SK-N-MC (cell line): ENCODE data around the gene ERG28.
"Not testable (repeated sequence)": the region's sequence is repeated elsewhere in the genome, so short reads cannot be mapped to it uniquely, and the experiment has no call there.

Experiments
- DNase-seq: peaks from one replicate; pipeline ENCODE4 v3.0.0-alpha.2; 2011; ENCODE audit warnings: low read depth, low spot score
- H3K27ac ChIP-seq: fragments of 200-600 bp; sonication (generic); 2 replicates; pipeline ENCODE4 v1.5.1; 2016; ENCODE audit warnings: mixed run types
- H3K36me3 ChIP-seq: fragments of 200-600 bp; sonication (generic); 2 replicates; pipeline ENCODE4 v1.6.1; 2017; ENCODE audit warnings: antibody characterized with exemption, low read length, mixed read lengths; ENCODE audit not compliant: insufficient read depth
- H3K4me3 ChIP-seq: fragments of 200-600 bp; sonication (generic); 2 replicates; pipeline ENCODE4 v1.5.1; 2016
- H3K9ac ChIP-seq: fragments of 200-600 bp; sonication (generic); 2 replicates; pipeline ENCODE4 v1.8.0; 2017; ENCODE audit warnings: mixed run types, mixed read lengths; ENCODE audit not compliant: insufficient read length
- H3K9me3 ChIP-seq: fragments of 200-600 bp; sonication (generic); 2 replicates; pipeline ENCODE4 v1.6.1; 2017; ENCODE audit warnings: low read depth, mild to moderate bottlenecking, antibody characterized with exemption, low read length, moderate library complexity, mixed read lengths
- EZH2 ChIP-seq: fragments of 200-600 bp; sonication (generic); IDR thresholded peaks from one replicate; pipeline ENCODE4 v1.6.1; 2017; ENCODE audit warnings: antibody characterized with exemption
- FOXP2 ChIP-seq: optimal IDR thresholded peaks from 2 replicates; pipeline ENCODE3; 2011; ENCODE audit warnings: mild to moderate bottlenecking, moderate library complexity; ENCODE audit not compliant: insufficient read depth; ENCODE audit errors: extremely low read length, control extremely low read depth
- POLR2AphosphoS5 ChIP-seq: IDR thresholded peaks from 2 replicates; pipeline ENCODE4 v1.6.1; 2012; ENCODE audit warnings: mild to moderate bottlenecking, low read depth, low read length, borderline replicate concordance

The ERG28 gene

GRCh38 chr14:75697918-75698317 is 37.2 kb upstream of the ERG28 start:
- TF ChIP-seq POLR2AphosphoS5 = no peak
- no peak for TF ChIP-seq EZH2
- no peak for TF ChIP-seq FOXP2
- H3K9ac ChIP-seq = no peak overlapping the region
- H3K9me3 ChIP-seq = no peaks in the 10 kb centered on the region
- H3K4me3 ChIP-seq = no peak overlapping the region
- no peak for DNase-seq
- H3K27ac ChIP-seq = no peak overlapping the region
- peaks cover 48% of the 10 kb centered on the region for H3K36me3 ChIP-seq

- Histone ChIP-seq H3K4me3 (no peak overlapping the region), H3K9ac (no peak overlapping the region), H3K9me3 (no peaks in the 10 kb centered on the region), H3K27ac (no peak overlapping the region), H3K36me3 (peaks cover 49% of the 10 kb centered on the region)
- TF ChIP-seq EZH2 = no peak
- TF ChIP-seq POLR2AphosphoS5 = no peak
- no peak for TF ChIP-seq FOXP2
- no peak for DNase-seq
These were observed 36.7 kb upstream of the ERG28 start for GRCh38 chr14:75697386-75697785.

DNA sequence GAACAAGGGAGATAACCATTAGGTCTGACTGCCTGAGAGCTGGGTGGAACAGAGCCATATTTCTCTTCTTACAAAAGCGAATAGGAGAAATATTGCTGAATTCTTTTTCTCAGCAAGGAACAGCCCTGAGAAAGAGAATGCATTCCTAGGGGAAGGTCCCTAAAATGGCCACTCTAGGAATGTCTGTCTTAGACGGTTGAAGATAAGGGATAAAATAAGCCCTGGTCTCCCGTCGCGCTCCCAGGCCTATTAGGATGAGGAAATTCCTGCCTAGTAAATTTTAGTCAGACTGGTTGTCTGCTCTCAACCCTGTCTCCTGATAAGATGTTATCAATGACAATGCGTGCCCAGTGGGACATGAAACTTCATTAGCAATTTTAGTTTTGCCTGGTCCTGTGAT is 34.3 kb upstream of the ERG28 start:
- H3K36me3 ChIP-seq = peaks cover 52% of the 10 kb centered on the region
- not testable (repeated sequence) for DNase-seq, H3K27ac ChIP-seq, H3K9me3 ChIP-seq, H3K4me3 ChIP-seq, H3K9ac ChIP-seq

GRCh38 chr14:75690010-75690409 is 29.3 kb upstream of the ERG28 start:
- Histone ChIP-seq H3K27ac (no peak overlapping the region), H3K9ac (no peak overlapping the region), H3K9me3 (no peaks in the 10 kb centered on the region), H3K36me3 (peaks cover 51% of the 10 kb centered on the region), H3K4me3 (no peak overlapping the region)
- no peak for DNase-seq
- no peak for TF ChIP-seq FOXP2
- no peak for TF ChIP-seq EZH2
- TF ChIP-seq POLR2AphosphoS5 = no peak

- H3K4me3 ChIP-seq = no peak overlapping the region
- H3K36me3 ChIP-seq = peaks cover 56% of the 10 kb centered on the region
- H3K9me3 ChIP-seq = no peaks in the 10 kb centered on the region
- H3K27ac ChIP-seq = no peak overlapping the region
- no peak overlapping the region for H3K9ac ChIP-seq
- no peak for DNase-seq
- TF ChIP-seq FOXP2 = no peak
- TF ChIP-seq POLR2AphosphoS5 = no peak
- no peak for TF ChIP-seq EZH2
These were observed 28.3 kb upstream of the ERG28 start for GRCh38 chr14:75689012-75689411.

- Histone ChIP-seq H3K36me3 (peaks cover 53% of the 10 kb centered on the region), H3K27ac (no peak overlapping the region), H3K9ac (no peak overlapping the region), H3K4me3 (no peak overlapping the region), H3K9me3 (no peaks in the 10 kb centered on the region)
- TF ChIP-seq EZH2 = no peak
- no peak for TF ChIP-seq POLR2AphosphoS5
- TF ChIP-seq FOXP2 = no peak
- no peak for DNase-seq
These were observed 25.2 kb upstream of the ERG28 start for GRCh38 chr14:75685910-75686309.

DNA sequence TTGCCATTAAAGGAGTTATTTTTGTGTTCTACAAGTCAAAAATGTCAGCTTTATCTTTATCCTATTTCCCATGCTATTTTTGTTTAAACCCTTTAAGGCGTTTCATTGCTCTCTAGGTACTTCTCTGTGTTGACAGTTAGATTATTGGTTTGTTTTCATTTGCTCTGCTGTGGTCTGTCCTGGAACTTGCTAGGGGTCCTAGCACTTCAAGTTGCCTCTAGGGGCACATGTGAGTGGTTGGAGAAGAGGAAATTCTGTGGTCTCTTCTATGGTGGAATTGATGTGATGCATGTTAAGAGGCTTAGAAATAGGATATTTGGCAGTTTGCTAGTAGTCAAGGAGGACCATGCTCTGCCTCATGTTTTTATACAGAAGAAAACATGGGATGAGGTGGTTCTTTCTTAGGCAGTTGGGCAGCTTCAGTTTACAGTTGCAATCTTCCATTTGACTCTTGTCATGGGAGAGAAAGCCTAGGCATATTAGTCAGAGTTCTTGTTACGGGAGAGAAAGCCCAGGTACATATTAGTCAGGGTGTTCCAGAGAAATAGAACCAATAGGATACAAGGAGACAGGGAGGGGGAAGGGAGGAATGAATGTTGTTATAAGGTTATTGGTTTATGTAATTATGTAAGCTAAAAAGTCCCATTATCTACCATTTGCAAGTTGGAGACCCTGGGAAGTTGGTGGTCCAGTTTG is 14.7 kb upstream of the ERG28 start:
- no peak for DNase-seq
- no peaks in the 10 kb centered on the region for H3K9me3 ChIP-seq
- no peak overlapping the region for H3K4me3 ChIP-seq
- H3K36me3 ChIP-seq = peaks cover 39% of the 10 kb centered on the region
- no peak overlapping the region for H3K9ac ChIP-seq
- no peak overlapping the region for H3K27ac ChIP-seq
- TF ChIP-seq POLR2AphosphoS5 = no peak
- TF ChIP-seq EZH2 = no peak
- no peak for TF ChIP-seq FOXP2

DNA sequence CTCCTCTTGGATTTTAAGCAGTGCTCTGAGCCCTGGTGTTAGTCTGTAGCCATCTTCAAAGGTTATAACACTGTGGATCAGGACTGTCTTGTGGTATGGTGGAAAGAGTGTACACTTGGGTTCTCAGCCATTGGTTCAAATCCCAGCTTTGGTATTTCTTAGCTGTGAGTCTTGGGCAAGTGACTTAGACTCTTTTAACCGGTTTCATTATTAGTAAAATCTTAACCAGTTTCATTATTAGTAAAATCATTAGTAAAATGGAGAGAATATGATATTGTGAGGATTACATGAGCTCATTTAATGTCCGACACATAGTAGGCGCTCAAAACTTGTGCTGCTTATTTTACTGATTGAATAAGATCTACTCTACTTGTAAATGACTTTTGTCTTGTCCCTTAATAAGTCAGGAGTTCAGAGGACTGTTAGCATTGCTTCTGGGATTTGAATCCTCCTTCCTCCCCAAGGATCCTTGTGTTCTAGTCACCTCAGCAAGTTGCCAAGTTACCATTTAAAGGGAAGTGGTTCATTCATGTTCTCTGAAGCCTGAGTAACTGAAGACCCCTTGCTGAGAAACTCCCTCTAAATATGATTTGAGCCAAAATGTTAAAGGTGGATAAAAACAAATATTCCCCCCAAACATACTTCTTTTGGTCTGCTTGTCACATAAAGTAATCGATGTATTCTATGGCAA is 12.8 kb upstream of the ERG28 start:
- no peak for DNase-seq
- Histone ChIP-seq H3K27ac (no peak overlapping the region), H3K9me3 (no peaks in the 10 kb centered on the region)

More for the DNA sequence above, 12.8 kb upstream of the ERG28 start:
- Histone ChIP-seq H3K36me3 (peaks cover 49% of the 10 kb centered on the region), H3K4me3 (no peak overlapping the region), H3K9ac (no peak overlapping the region)
- no peak for TF ChIP-seq POLR2AphosphoS5
- TF ChIP-seq EZH2 = no peak
- TF ChIP-seq FOXP2 = no peak
